NCI-H146 treated with DMSO at 0.1 percent for 48 hours (cell line): ENCODE data around the gene ENPEP.
"Not testable (repeated sequence)": the region's sequence is repeated elsewhere in the genome, so short reads cannot be mapped to it uniquely, and the experiment has no call there.

ENCODE experiments used
- DNase-seq: peaks from one replicate; lab custom pipeline; 2025; ENCODE audit not compliant: unreplicated experiment; lab: John Stamatoyannopoulos, UW

Gene ENPEP, protein sequence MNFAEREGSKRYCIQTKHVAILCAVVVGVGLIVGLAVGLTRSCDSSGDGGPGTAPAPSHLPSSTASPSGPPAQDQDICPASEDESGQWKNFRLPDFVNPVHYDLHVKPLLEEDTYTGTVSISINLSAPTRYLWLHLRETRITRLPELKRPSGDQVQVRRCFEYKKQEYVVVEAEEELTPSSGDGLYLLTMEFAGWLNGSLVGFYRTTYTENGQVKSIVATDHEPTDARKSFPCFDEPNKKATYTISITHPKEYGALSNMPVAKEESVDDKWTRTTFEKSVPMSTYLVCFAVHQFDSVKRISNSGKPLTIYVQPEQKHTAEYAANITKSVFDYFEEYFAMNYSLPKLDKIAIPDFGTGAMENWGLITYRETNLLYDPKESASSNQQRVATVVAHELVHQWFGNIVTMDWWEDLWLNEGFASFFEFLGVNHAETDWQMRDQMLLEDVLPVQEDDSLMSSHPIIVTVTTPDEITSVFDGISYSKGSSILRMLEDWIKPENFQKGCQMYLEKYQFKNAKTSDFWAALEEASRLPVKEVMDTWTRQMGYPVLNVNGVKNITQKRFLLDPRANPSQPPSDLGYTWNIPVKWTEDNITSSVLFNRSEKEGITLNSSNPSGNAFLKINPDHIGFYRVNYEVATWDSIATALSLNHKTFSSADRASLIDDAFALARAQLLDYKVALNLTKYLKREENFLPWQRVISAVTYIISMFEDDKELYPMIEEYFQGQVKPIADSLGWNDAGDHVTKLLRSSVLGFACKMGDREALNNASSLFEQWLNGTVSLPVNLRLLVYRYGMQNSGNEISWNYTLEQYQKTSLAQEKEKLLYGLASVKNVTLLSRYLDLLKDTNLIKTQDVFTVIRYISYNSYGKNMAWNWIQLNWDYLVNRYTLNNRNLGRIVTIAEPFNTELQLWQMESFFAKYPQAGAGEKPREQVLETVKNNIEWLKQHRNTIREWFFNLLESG

DNA sequence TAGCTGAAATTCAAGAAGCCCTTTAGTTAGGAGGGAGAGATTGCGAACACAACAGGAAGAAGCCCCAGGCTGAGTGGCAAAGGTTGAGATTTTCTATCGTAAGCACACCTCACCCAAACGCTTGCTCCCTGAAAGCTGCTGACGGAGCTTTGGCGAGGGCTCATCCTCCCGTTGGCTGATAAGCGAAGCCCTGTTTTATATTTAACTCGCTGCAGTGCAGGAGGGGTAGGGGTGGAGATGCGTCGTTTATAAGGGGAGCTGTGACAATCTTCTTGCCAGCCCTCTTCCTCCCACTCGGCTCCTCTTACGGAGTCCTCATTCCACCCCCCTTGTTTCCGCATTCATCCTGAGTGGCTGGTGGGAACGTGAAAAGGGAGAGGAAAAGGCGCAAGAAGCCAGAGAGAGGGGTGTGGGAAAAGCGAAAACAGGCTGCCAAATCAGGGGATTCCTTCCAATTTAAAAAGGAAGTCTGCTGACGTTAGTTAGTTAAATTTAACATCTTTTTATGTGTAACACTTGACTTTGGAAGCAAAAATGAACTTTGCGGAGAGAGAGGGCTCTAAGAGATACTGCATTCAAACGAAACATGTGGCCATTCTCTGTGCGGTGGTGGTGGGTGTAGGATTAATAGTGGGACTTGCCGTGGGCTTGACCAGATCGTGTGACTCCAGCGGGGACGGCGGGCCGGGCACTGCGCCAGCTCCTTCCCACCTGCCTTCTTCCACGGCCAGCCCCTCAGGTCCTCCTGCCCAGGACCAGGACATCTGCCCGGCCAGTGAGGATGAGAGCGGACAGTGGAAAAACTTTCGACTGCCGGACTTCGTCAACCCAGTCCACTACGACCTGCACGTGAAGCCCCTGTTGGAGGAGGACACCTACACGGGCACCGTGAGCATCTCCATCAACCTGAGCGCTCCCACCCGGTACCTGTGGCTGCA lies at the start of gene ENPEP:
Gene ENPEP, plus strand, starts transcription at position 275 of the 938 bp plus-strand sequence. Its CDS starts 260 bp downstream, at position 535.
- no peak for DNase-seq

DNA sequence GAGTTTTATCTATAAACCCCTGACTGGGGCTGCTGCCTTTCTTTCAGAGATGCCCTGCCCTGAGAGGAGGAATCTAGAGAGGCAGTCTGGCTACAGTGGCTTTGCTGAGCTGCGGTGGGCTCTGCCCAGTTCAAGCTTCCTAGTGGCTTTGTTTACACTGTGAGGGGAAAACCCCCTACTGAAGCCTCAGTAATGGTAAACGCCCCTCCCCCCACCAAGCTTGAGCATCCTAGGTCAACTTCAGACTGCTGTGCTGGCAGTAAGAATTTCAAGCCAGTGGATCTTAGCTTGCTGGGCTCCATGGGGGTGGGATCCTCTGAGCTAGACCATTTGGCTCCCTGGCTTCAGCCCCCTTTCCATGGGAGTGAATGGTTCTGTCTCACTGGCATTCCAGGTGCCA lies 44.1 kb upstream of the ENPEP start:
- DNase-seq = not testable (repeated sequence)

DNA sequence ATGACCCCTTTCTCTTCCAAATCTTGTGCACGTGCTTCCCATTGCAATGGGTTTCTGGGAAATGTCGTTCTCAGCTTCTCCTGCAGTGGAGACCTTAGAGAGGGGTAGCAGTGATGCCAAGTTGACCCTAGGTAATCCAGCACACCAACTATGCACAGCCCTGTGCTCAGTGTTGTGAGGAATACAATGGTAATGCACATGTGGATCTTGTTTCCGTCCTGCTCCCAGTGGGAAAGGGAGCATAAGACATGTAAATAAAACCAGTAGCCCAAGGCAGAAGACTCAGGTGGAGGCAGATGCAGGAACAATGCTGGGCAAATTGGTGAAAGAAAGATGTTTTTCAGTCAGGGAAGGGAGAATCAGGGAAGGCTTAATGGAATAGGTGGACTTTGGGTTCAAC lies 38.7 kb upstream of the ENPEP start:
- DNase-seq = not testable (repeated sequence)

DNA sequence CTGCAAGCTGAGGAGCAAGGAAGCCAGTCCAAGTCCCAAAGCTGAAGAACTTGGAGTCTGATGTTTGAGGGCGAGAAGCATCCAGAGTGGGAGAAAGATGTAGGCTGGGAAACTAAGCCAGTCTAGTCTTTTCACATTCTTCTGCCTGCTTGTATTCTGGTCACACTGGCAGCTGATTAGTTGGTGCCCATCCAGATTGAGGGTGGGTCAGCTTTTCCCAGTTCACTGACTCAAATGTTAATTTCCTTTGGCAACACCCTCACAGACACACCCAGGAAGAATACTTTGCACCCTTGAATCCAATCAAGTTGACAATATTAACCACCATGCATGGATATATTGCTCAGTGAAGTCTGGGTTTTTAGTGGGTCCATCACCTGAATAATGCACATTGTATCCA lies 36.7 kb upstream of the ENPEP start:
- DNase-seq = not testable (repeated sequence)

DNA sequence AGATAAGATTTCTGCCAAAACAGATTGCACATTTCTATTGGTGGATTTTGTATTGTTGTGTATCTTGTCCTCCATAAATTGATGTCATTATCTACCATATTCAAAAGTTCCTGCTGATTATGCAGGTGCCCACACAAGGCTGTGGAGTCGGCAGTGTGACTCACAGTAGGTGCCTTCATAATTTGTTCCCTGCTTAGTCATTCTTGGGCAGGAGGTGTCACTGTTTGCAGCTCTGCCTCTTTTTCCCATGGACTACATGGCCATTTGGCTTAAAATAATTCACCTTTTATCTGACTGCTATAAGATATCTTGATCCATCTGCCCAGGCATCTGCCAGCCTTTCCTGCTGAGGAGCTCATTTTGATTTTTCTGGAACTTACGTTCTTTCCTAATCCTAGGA lies 33.6 kb upstream of the ENPEP start:
- DNase-seq = no peak

DNA sequence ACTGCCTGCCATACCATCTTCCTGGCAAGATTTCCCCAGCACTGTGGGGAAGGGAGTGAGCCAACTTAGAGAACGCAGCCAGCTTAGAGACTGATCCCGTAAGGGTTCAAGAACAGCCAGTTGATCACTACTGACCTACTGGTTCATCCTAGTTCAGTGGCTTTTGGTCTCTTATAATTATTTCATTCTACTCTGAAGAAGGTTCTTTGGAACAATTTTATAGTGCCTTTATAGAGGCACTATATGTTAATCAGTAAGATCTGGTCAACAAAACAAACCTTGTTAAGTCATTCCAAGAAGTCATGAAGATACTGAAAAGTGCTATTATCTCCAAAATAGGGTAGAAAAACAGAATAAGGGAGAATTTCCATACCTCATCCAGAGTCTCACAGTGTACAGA lies 33.2 kb upstream of the ENPEP start:
- no peak for DNase-seq

DNA sequence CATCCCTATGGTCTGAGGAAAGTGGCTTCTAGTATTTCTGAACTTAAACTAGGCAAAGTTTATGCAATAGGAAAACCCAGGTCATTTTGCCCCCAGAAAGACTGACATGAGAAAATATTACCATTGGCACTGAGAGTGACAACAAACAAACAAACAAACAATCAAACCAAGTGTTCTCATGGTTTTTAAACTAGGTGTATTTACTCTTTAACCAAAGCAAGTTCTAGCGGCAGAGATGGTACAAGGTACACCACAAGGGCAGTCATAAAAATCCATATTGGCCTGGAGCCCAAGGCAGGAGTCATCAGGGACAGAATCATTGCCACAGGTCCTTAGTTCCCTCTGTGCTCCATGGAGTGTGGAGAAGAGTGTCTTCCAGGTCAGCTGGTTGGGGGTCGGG lies 26.0 kb upstream of the ENPEP start:
- no peak for DNase-seq

DNA sequence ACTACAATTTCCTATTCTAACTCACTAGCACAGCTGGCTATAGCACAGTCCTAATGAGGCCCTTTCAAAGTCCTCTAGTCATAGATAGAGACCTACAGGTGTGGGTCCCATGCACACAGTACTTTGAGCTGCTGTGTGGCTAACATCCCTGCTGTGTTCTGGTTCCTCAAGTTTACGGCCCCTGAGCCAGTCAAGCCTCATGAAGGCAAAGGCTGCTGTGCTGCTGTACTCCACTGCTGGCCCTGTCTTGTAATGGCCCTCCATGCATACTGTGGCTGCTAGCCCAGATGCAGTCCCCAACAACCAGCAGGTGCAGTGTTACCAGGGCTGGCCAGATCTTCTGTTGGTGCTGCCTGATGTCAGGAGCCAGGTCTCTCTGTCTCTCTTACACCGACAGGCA lies 23.4 kb upstream of the ENPEP start:
- no peak for DNase-seq

DNA sequence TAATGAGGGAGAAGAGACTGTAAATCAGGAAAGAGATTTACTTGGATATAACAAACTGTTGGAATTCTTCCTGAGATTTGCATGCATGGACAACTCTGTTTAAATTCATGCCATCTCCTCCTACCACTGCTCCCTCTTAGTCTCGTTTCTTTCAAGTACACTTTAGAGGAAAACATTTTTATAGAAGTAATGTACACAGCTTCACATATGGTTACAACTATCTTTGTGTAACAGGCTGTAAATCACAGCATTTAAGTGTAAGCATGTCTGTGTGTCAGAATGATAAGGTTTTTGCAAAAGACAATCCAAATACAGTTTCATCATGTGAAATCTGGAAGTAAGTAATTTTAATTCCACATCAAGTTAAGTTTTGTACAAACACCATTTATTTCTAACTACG lies 21.5 kb upstream of the ENPEP start:
- DNase-seq = no peak

DNA sequence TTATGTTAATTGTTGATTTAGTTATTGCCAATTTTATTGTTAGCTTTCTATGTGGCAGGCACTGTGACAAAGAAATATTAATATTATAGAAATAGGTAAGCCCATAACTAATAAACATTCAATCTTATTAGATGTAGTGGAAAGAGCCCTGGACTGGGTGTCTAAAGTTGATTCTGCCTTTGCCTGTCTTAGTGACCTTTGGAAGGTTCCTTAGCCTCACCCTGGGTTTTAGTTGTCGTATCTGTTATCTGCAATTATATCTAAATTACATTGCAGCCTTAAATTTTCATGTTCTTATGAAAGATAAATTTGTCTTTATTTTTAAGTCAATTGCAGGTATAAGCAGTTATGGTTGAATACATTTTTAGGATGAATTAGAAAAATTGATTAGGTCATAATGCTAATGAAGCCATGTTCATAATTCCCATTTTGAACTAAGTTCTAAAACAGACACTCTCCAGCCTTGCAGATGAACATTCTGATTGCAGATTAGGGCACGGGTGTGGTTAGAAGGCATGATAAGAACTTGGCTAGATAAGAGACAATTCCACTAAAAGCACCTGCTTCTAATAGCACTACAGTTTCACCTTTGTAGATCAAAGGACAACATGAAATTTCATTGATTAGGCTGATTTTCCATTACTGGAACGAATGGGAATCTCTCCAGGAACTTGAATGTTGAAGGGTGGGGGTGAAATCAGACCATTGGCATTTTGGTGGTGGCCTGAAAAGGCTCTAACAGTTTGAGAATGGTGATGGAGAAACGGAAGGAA lies 17.3 kb upstream of the ENPEP start:
- no peak for DNase-seq

DNA sequence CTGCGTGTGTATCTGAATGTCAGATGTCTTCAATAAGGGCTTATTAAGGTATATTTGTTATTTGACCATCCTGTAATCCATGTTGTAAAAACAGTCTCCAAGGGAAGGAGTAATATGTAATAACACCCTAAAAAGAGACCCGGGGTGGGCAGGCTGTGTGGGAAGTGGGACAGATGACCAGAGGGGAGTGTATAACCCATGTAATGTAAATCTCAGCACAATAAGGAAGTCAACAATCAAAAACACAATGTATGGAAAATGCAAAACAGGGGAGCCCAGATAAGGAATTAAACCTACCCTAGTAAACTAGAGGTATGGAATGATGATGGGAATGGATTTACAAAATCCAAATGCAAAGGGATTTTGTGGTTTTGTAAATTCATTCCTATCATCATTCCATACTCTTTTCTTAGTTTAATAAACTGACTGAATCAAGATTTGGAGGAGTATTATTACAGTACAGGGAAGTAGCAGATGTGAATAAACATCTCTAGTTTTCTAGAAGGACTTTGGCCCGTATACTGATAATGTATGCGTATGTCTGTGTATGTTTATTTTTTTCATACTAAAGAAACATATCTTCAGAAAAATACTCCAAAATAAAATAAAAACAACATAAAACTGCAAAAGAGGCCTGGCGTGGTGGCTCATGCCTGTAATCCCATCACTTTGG lies 15.7 kb upstream of the ENPEP start:
- no peak for DNase-seq

DNA sequence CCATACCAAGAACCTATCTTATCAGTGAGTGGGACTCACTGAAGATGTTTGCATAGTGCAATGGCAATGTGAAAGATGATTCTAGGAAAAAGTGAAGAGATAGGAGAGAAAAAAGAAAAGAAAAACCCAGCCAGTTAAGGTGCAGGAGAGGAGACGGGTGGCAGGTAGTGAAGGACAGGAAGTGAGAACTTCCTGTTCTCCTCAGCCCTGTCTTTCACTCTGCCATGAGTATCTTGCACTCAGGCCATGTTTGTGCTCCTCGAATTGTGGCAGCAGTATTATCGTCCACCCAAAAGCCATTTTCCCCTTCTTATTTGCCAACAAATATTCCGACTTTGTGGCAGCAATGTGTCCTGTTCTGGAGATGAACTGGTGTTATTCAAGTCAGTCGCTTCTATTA lies 8.6 kb upstream of the ENPEP start:
- no peak for DNase-seq

DNA sequence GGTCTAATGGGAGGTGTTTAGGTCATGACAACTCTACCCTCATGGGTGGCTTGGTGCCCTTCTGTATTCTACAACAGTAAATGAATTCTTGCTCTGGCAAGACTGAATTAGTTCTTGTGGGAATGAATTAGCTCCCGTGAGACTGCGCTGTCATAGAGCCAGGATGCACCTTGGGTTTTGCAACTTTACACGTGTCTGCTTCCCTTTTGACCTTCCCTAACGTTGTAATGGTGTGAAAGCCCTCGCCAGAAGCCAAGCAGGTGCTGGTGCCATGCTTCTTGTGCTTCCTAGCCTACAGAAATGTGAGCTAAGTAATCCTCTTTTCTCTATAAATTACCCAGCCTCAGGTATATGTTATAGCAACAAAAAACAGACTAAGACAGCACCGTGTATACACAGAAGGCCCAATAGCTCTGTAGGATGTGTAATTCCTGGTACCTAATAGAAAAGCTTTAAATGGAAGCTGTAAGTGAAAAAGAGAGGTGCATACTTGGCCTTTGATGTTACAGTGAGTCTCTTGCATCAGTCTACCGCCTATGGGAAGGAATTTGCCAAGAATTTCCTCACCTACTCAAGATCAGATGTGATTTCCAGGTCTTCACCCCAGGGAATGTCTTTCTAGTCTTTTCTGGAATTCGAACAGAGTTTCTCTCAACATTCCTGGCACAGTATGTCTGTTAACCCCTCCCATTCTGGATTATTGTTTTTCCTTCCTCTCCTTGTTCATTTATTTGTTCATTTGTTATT lies 3.2 kb upstream of the ENPEP start:
- no peak for DNase-seq

DNA sequence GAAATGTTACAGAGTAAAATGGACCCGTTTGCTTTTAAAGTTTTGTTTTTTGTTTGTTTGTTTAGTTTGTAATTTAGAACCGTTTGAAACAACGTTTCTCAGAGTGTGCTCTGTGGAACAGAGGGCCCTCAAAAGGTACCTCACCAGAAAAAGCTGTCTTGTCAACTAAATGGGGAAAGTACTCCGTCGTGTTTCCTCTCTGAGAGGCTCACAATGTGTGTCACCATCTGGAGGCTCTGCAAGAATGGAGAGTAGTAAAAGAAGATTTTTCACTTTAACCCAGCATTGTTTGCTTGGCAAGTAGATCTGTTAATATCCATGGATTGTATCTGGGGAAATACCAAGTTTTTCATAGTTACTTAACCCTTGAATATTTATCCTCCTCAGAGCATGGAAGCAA lies 1.5 kb upstream of the ENPEP start:
- DNase-seq = no peak

DNA sequence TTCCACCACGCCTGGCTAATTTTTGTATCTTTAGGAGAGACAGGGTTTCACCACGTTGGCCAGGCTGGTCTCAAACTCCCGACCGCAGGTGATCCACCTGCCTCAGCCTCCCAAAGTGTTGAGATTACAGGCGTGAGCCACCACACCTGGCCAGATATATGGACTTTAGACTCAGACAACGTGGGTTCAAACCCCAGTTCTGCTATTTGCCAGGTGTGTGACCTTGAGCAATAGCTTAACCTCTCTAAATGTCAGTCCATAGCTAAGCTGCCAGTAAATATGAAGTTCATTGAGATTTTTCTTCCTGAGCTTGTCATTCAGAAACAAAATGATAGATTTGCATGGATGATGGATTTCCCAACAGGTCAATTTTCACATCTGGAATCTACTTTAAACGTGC lies 875 bp upstream of the ENPEP start:
- not testable (repeated sequence) for DNase-seq

DNA sequence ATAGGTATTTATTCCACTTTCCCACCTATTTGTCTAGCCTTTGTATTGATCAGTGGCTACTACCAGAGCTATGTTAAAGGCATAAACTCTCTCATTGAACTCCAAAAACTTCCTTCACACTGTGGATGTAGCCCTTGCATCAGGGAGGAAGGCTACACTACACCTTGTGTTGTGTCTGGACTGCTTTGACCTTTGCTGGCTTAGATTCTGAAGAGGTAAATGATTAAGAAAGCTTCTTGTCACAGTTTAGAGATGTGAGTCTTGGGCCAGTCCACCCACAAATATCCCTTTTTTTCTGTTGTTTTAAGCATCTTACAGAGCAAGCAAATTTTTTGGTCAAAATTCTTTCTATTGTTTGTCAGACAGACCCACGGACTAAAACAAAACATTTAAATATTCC lies 1.9 kb downstream of the ENPEP start:
- no peak for DNase-seq

DNA sequence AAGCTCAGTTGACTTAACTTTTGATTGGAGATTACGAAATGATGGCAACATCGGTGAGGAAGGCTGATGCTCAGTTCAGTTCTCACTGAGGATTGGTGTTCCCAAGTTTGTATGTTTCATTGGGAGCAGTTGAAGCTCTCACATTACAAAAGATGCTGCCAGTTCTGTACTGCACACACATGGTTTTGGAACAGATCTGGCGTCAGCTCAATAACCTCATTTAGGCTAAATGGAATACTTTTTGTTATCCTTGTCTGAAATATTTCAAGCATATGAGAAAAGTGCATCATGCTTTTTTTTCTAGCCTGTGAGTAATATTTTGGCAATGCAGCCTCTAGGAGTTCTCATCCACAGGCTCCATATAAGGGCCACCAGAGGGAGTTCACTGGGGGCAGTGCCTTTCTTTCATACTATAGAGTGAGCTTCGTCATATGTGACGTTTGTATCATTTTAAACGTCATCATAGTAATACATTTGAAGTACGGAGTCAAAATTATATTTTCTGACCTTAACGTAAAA lies 4.1 kb downstream of the ENPEP start:
- no peak for DNase-seq

DNA sequence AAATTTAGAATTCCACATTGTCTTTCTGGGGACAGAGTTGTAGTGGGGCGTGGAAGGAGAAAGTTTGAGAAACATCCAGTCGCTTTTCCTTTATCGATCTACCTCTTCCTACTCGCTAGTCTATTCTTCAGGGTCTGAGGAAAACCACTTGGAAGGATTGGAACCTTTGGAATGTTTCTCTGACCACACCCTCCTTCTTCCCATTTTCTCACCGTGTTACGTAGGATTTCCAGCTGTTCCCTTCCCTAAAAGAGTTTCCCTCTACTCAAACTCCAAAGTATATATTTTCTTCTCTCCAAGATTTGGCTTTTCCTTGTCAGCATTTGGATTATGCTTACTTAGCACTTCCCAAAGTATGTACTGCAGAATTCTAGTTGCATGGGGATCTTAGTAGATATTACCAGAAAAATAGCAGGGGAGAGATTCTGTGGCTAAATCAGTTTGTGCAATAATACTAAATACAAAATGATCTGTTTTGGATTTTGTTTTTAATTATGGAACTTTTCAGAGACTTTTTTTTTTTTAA lies 4.9 kb downstream of the ENPEP start:
- no peak for DNase-seq
